ENCODE results near the gene MCF2L2. TPM values are rescaled to one million over a fixed set of nuclear protein-coding genes. Genes with fewer than 3 reads are reported as not detected.

MCF2L2 gene
- total and polyA plus RNA-seq, 2 donors from 2014 or later, result 0.32 to 1.7 TPM

- no peaks in the 10 kb centered on the region for H3K9me3 ChIP-seq (ENCODE audit: control insufficient read depth in 2 of 3, insufficient read depth in 1 of 3, low read length in 3 of 3)
- H3K27ac ChIP-seq (ENCODE audit: low read depth in 2 of 2, low read length in 2 of 2), result no peak overlapping the region
- DNase-seq (no peak), FAIRE-seq (no peak)
- no peaks in the 10 kb centered on the region for H3K36me3 ChIP-seq (ENCODE audit: control insufficient read depth in 2 of 3, insufficient read depth in 3 of 3, low read length in 3 of 3)
- H3K27me3 ChIP-seq (ENCODE audit: control insufficient read depth, insufficient read depth, low read length), result no peaks in the 10 kb centered on the region
- H3K9ac ChIP-seq (ENCODE audit: low read length in 3 of 3), result no peak overlapping the region
- intact Hi-C loops (cut with DNase I), result no loop called here
- peaks cover 0 to 4% (median 0%) of the 10 kb centered on the region in 3 donors for H3K4me1 ChIP-seq (ENCODE audit: control insufficient read depth in 2 of 3, insufficient read depth in 2 of 3, low read depth in 1 of 3, low read length in 3 of 3)
- TF ChIP-seq CTCF (IDR thresholded peaks at IDR 0.05; ENCODE audit: borderline replicate concordance, extremely low read depth, insufficient read depth), result no peak
- no peak overlapping the region for H3K4me3 ChIP-seq (ENCODE audit: low read length in 3 of 3)
These were observed 169.3 kb downstream of the MCF2L2 start for GRCh38 chr3:183259087-183259486.

GRCh38 chr3:183255348-183255730 is 173.1 kb downstream of the MCF2L2 start:
- no peak for TF ChIP-seq CTCF (IDR thresholded peaks at IDR 0.05; ENCODE audit: borderline replicate concordance, extremely low read depth, insufficient read depth)
- H3K27me3 ChIP-seq (ENCODE audit: control insufficient read depth, insufficient read depth, low read length), result no peaks in the 10 kb centered on the region
- H3K9me3 ChIP-seq (ENCODE audit: control insufficient read depth in 2 of 3, insufficient read depth in 1 of 3, low read length in 3 of 3), result no peaks in the 10 kb centered on the region
- FAIRE-seq (no peak), DNase-seq (peak in 1 of 5 donors; percentile 13)
- H3K4me1 ChIP-seq (ENCODE audit: control insufficient read depth in 2 of 3, insufficient read depth in 2 of 3, low read depth in 1 of 3, low read length in 3 of 3), result peaks cover 0 to 4% (median 0%) of the 10 kb centered on the region in 3 donors
- H3K36me3 ChIP-seq (ENCODE audit: control insufficient read depth in 2 of 3, insufficient read depth in 3 of 3, low read length in 3 of 3), result no peaks in the 10 kb centered on the region
- H3K4me3 ChIP-seq (ENCODE audit: low read length in 3 of 3), result peak overlapping the region in 2 of 3 donors; percentile 73 to 92
- H3K9ac ChIP-seq (ENCODE audit: low read length in 3 of 3), result peak overlapping the region in 1 of 3 donors; percentile 62
- intact Hi-C loops (cut with DNase I), result no loop called here
- no peak overlapping the region for H3K27ac ChIP-seq (ENCODE audit: low read depth in 2 of 2, low read length in 2 of 2)

GRCh38 chr3:183254487-183255347 is 173.7 kb downstream of the MCF2L2 start:
- no peaks in the 10 kb centered on the region for H3K27me3 ChIP-seq (ENCODE audit: control insufficient read depth, insufficient read depth, low read length)
- peak overlapping the region; percentile 89 to 94 for H3K27ac ChIP-seq (ENCODE audit: low read depth in 2 of 2, low read length in 2 of 2)
- peaks cover 0 to 2% (median 0%) of the 10 kb centered on the region in 3 donors for H3K4me1 ChIP-seq (ENCODE audit: control insufficient read depth in 2 of 3, insufficient read depth in 2 of 3, low read depth in 1 of 3, low read length in 3 of 3)
- H3K9ac ChIP-seq (ENCODE audit: low read length in 3 of 3), result peak overlapping the region; percentile 41 to 62 (median 61)
- no peaks in the 10 kb centered on the region for H3K36me3 ChIP-seq (ENCODE audit: control insufficient read depth in 2 of 3, insufficient read depth in 3 of 3, low read length in 3 of 3)
- TF ChIP-seq CTCF (IDR thresholded peaks at IDR 0.05; ENCODE audit: borderline replicate concordance, extremely low read depth, insufficient read depth), result no peak
- no peaks in the 10 kb centered on the region for H3K9me3 ChIP-seq (ENCODE audit: control insufficient read depth in 2 of 3, insufficient read depth in 1 of 3, low read length in 3 of 3)
- DNase-seq, result peak in 4 of 5 donors; percentile 64 to 73 (median 68)
- no peak for FAIRE-seq
- intact Hi-C loops (cut with DNase I), result no loop called here
- H3K4me3 ChIP-seq (ENCODE audit: low read length in 3 of 3), result peak overlapping the region; percentile 59 to 92 (median 73)

Data from kidney (tissue), 14 donors.